Ovary (tissue), 3 donors: ENCODE results near the gene KMO.

Experiments
- CTCF ChIP-seq, 3 donors: fragments of 450-650 bp in 2 of 3; fragments of 200-600 bp in 1 of 3; IDR thresholded peaks; one replicate each; pipeline versions ENCODE4 v1.5.1 to v1.8.0; 2016 to 2022; ENCODE audit warnings: antibody characterized with exemption in 3 of 3, mild to moderate bottlenecking in 1 of 3
- EP300 ChIP-seq: sonication (generic); formaldehyde crosslinking; IDR thresholded peaks from one replicate; pipeline ENCODE4 v1.6.1; 2017; ENCODE audit warnings: antibody characterized with exemption
- POLR2A ChIP-seq: fragments of 450-650 bp; IDR thresholded peaks from one replicate; pipeline ENCODE4 v1.6.1; 2017; ENCODE audit warnings: antibody characterized with exemption, mild to moderate bottlenecking, moderate library complexity
- donor health status: DM: no; HTN: no; CAD: no.

GRCh38 chr1:241598249-241598648 is 66.1 kb downstream of the KMO start:
- TF ChIP-seq CTCF (IDR thresholded peaks at IDR 0.05) = no peak
- TF ChIP-seq POLR2A = no peak
- no peak for TF ChIP-seq EP300
